UCSD-AML1 (cell line): Measurements from ENCODE around the gene PRR5.
"Not testable (repeated sequence)": the region's sequence is repeated elsewhere in the genome, so short reads cannot be mapped to it uniquely, and the experiment has no call there.

ENCODE experiments used
- DNase-seq: peaks from one replicate; lab custom pipeline; 2025; ENCODE audit not compliant: unreplicated experiment; lab: John Stamatoyannopoulos, UW

PRR5 gene

DNA sequence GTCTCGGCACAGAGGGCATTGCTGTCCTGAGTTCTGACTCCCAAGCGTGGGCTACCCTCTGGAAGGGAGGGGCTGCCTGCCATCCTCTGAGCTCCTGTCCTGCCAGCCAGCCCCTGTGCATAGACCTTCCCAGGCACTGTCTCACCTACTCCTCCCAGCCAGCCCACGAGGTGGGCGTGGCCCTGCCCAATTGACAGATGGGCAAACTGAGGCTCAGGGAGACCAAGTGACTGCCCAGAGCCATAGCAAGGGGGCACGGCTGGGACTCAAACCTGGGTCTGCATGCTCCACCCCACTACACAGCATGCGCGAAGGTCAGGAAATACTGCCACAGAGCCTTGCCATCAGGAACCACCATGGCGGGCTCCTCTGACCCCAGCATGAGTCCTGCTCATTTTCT, 29.4 kb upstream of the PRR5 start:
- no peak for DNase-seq

DNA sequence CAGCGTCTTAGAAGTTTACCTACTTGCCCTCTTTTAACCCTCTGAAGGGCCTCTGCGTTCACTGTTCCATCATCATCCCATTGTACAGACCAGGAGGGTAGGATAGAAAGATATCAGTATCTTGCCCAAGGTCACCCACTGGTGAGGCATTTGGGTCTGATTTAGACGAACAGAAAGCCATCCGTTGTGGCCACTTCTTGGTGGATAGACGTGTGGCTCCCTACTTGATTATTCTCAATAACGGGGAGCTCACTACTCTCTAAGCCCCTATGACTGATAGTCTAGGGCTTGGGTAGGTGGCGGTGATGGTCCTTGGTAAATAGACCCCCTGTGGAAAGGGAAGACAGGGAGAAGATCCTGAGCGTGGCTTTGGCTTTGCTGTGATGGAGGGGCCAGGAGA, 28.6 kb upstream of the PRR5 start:
- DNase-seq = no peak

DNA sequence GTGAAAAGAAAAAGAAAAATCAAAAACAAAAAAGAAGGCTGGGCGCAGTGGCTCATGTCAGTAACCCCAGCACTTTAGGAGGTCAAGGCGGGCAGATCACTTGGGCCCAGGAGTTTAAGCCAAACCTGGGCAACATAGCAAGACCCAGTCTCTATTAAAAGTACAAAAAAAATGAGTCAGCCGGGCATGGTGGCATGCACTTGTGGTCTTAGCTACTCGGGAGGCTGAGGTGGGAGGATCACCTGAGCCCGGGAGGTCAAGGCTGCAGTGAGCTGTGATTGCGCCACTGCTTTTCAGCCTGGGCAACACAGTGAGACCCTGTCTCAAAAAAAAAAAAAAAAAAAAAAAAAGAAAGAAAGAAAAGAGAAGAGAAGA, 26.0 kb upstream of the PRR5 start:
- not testable (repeated sequence) for DNase-seq

DNA sequence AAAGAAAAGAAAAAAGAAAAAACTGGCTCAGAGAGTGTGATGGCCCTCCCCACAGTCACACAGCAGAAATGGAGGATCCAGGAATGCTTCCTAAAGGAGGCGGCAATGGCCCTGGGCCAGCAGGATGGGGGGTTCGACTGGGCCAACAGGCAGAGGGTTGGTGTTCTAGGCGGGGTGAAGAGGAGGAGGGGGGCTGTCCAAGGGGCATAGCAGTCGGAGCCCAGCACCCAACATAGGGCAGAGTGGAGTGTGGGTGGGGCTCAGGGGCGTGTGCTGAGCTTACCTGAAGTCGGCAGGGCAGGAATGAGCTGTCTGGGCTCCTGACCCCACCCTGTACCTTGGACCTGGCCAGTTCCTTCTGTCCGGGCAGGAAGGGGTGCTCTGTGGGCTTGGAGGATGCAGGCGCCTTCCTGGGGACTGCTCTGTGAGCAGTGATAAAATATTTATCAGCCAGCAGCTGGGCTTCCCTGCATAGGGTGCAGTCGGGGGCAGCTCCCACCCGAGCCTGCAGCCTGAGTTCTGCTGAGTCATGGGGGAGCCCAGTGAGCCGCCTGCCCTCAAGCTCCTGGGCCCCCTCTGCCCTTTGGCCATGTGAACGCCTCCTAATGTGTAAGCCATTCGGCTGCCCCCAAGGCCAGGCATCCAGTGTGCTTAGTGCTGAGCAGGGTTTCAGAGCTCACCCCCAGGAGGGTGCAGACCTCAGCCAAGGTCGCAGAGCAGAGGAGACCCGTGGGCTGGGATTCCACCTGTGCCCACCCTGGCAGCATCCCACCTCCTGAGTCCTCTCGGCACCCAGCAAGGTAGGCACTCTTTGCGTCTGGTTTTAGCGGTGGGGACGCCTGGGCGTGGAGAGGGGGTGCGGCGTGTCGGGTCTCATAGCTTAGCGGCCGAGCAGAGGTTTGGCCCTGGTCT, 25.3 kb upstream of the PRR5 start:
- DNase-seq = peak; percentile 82

DNA sequence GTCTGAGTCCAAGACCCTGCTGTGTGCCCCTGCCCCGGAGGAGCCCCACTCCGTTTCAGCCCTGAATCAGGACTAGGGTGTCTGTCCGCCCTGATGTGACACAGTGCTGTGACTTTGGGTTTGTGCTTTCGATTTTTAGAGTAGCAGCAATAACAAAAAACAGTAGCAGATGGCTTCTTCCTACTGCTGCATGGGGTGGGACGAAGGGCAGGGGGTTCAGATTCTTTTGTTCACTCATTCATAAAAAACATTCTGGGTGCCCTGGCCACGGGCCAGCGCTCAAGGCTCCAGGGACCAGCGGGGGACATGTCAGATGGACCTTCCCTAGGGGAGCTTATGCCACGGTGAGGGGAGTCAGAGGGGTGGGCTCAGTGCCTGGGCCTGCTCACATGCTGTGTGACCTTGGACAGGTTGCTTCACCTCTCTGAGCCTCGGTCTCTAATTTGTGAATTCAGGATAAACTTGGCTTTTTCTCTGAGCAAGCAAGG, 24.6 kb upstream of the PRR5 start:
- DNase-seq = no peak

DNA sequence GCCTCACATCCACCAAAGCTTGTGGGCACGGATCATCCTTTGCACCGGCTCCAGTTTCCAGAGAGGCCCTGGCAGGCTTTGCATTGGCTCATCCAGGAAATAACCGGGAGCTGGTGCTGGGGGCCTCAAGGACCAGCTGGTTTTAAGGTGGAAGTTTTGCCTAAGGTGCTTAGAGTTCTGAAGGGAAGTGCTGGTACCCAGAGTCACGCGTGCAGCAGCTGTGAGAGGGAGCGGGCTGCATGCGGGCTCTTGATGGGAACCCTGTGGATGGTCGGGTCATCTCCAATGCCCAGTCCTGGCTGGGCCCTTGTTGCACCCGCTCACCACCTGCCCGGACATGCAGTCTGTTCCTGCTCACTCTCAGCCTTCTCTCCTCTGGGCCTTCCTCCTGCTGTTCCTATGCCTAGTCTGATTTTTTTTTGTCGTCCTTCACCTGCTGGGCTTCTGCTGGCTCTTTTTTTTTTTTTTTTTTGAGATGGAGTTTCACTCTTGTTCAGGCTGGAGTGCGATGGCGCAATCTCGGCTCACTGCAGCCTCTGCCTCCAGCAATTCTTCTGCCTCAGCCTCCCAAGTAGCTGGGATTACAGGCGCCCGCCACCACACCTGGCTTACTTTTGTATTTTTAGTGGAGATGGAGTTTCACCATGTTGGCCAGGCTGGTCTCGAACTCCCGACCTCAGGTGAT, 24.0 kb upstream of the PRR5 start:
- DNase-seq = no peak

DNA sequence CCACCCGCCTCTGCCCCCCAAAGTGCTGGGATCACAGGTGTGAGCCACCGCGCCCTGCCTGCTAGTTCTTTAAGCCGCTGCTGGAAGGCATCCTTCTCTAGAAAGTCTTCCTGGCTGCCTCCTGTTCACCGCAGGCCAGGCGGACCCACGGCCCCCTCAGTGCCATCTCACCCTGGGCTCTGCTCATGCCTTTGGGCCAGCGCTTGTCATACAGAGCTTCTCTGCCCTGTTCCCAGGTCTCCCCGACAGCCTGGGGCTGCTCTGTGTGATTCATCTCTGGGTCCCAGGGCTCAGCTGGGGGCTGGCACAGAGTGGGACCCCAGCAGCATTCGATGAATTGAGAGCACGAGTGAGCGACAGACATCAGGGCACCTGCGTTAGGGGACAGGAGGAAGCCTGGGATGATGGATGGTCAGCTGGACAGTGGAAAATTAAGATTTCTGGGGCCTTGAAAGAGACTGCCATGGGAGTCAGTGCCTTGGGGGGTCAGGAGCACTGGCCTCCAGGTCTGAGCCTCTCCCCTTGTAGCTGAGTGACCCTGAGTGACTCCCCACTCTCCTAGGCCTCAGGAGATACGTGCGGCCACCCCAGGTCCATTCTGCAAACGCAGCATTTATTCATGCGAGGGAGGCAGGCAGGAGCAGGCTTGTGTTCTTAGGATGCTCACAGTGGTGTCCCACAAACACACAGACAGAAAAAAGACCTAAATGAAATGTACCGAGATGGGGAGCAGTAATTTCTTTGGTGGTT, 23.3 kb upstream of the PRR5 start:
- no peak for DNase-seq

DNA sequence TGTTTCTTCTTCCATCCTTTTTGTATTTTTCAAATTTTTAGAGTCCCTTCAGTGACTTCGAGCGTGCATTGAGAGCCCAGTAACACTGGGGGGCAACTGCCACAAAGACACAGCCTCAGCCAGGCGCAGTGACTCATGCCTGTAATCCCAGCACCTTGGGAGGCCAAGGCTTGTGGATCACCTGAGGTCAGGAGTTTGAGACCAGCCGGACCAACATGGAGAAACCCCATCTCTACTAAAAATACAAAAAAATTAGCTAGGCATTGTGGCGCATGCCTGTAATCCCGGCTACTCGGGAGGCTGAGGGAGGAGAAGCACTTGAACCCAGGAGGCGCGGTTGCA, 22.7 kb upstream of the PRR5 start:
- not testable (repeated sequence) for DNase-seq

DNA sequence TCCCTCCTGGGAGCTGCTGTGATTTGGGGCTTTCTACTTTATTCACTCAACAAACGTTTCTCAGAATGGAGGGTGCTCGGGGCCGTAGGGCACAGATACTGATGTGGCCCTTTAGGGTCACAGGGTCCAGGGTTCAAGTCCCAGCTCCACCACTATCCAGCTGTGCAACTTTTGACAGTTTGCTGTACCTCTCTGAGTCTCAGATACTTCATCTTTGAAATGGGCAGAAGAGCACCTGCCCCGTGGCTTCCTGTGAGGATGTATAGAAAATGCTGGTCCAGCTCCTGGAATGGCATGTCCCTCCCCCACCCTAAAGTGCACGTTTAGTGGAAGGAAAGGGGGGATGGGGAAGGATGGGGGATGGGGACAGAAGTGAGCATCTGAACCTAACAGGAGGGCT, 21.9 kb upstream of the PRR5 start:
- DNase-seq = no peak

DNA sequence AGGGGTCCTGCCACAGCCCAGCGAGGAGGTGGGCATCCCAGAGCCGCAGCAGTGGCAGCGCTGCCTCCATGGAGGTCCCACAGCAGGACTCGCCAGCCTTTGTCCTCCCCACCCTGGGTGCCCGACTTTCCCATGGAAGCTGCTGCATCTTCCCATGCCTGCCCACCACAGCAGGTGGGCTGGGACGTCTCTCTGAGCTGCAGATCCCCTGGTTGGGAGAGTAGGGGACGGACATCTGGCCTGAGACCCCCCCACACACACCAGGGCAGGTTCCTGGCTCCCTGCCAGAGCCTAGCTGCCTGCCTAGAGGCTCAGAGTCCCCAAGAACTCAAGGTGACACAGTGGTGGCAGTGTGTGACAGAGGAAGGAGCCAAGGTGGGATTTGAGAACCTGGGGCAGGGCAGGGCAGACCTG, 21.5 kb upstream of the PRR5 start:
- no peak for DNase-seq

DNA sequence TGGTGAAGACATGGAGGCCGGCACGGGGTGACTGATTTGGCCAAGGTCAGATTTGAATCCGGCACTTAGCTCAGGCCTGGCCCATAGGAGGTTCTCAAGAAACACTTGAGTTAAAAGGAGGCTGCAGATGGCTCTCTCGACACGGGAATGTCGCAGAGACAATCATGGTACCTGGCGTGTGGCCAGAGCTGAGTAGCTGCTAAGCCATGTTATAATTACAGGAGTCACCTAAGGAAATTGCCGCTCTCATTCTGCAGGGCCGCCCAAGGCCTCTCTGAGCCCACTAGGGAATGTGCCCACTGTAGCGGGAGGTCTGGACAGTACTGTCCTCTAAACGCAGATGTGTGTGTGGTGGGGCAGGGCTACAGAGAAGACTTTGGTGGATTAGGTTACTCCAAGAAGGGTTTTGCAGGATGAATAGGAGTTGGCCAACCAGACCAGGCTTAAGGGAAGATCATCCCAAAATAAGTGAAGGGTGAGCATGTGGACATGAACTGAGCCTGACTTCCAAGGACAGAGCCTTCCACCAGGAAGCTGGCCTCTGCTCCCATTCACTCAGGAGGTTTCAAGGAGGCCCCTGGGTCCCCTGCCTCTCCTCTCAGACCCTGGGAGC, 19.3 kb upstream of the PRR5 start:
- DNase-seq = no peak

DNA sequence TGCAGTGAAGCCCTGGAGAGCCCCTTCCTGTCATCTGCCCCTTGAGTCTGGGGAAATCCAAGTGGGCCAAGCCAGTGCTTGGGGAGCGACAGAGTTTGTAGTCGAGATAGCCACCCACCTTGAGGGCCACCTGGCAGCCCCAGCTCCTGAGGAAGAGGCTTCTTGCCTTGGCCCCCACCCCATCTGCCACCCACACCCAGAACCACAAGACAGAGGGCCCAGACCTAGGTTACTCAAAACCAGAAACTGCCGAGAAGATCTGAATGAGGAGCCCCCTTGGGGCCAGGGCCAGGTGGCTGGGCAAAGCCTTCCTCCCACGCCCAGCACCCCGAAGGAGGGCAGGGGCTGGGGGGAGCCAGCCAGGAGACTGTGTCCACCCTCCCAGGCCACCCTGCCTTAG, 18.8 kb upstream of the PRR5 start:
- DNase-seq = no peak

DNA sequence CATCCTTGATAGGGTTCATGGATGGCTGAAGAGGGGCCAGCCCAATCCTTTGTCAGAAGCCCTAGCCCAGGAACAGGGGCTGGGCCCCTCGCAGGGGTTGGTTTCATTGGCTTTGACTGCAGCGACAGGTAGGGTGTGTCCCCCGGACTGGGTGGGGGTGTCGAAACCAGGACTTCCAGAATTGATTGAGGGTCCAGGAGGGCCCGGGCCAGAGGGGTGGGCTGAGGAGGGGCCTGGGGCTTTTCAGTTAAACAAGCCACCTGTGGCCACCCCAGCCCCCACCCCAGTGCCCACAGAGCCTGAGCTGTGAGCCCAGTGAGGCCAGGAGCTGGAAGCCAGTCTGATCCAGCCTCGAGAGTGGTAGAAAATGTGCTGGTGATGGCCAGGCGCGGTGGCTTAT, 18.1 kb upstream of the PRR5 start:
- DNase-seq = no peak

DNA sequence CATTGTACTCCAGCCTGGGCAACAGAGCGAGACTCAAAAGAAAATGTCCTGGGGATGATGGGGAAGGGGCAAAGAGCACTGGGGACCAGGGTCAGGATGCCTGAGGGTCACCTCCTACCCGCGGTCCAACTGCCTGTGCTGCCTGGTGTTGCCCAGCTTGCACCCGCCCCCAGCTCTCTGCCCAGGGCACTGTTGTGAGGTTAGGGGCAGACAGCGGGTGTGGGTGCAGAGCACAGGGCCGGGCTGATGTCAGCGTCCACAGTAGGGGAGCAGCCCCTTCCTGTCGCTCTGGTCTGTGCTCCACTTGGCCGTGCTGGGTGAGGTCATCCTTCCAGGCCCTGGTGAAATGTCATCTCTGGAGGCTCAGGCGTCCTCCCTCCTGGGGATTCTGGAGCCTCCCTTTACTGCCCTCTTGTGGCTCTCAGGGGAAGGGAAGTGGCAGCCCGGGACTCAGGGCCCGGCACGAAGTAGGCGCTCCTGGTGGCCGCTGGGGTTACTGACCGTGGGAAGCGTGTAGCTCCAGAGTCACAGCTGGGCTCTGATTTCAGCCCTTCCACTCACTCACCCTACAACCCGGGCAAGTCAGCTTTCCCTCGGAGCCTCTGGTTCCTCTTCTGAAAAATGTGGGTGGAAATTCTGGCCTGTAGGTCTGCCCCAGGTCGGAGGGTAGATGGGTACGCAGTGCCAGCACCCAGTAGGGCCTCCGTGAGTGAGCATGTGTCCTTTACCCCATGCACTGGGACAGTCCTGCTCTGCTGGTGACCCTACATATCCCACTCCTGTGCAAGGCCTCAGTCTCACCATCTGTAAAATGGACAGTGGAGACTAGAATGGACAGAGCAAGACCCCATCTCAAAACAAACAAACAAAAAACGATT, 17.3 kb upstream of the PRR5 start:
- peak; percentile 91 for DNase-seq

DNA sequence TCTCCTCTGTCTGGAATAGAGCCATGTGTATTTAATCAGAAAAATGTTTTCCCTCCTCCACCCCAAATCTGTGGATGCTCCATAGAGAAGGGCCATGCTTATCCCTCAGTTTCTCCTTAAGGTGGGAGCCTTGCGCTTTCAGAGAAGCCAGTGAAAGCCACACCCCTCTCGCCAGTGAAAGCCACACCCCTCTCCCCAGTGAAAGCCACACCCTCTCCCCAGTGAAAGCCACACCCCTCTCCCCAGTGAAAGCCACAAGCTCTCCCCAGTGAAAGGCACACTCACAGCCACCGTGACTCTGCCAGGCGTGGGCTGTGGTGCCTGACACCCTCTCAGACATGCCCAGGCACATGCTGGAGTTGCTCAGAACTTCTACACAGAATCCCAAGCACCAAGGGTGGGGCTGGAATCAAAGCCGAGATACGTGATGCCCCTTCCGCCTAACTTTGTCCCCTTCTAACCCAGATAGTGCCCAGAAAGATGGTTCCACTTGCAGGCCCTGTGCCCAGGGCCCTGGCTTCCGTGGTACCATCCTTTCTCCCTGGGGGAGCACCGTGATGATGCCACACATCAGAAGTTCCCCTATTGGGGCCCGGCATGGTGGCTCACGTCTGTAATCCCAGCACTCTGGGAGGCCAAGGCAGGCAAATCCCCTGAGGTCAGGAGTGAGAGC, 16.5 kb upstream of the PRR5 start:
- peak; percentile 68 for DNase-seq

DNA sequence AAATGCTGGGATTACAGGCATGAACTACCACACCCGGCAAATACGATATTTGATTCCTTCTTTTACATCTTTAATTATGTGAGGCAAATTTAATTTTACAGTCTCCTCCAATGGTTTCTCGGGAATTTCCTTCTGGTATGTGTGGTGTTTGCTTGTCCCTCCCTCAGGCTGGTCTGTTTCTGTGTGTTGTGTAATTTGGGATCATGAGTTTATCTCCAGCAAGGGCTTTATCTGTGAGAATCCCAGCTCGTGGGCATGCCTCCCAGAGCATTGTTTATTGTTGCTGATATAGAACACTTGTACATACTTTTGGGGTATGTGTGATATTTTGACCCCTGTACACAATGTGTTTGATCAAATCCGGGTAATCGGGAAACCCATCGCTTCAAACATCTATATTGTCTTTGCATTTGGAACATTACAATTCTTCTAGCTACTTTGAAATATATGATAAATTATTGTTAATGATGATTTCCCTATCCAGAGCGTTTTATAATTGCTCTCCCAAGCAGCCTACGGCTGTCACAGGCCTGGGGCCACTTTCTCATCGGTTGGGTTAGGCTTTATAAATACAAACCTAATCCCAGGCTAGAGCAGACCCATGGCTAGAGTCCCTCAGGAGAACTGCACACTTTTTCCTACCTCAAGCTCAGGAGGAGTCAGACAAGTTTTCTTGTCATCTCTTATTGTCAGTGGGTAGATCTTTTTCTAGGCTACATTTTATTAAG, 15.0 kb upstream of the PRR5 start:
- no peak for DNase-seq

DNA sequence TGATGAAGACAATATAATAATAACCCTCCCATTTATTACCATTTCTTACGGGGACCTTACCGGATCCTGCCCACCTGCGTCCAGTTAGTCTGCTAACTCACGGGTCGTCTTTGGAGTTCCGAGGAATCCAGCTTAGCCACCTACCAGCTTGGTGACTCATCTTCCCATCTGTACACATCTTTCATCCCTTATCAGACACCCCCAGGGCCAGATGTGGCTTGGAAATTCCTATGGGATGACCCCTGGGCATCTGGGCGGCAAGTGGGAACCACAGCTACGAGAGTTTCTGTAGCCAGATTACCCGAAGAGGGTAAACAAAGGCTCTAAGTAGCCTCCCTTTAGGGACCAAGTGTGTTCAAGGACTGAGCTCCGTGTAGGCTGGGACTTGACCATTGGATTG, 12.8 kb upstream of the PRR5 start:
- DNase-seq = no peak

DNA sequence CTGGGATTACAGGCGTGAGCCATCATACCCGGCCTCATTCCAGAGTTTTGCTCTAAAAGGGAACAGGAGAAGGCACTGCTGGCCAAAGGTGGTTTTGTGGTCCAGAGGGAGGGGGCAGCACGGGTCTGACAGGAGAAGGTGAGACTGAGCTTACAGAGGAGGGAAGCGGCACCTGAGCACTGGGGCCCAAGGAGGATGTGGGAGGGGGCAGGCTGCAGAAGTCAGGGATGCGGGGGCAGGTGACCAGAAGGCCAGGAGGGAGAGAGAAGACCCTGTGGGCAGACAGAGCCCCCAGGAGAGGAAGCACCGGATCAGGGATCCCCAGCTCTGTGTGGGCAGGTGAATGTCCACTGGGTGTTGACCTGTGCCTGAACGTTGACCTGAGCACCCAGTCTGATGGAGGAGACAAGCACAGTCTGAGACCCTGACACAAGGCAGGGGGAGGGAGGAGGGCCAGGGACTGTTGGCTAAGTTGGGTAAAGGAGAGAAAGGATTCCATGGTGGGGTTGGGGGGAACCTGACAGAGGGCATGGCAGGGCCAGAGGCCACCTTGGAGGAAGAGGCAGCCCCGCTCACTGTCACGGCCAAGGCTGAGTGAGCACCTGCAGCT, 12.0 kb upstream of the PRR5 start:
- DNase-seq = no peak
